Esophagus squamous epithelium (tissue), 4 donors: ENCODE results near the gene CYREN.
"Not testable (repeated sequence)": the region's sequence is repeated elsewhere in the genome, so short reads cannot be mapped to it uniquely, and the experiment has no call there.

Experiments
- POLR2A ChIP-seq, 4 donors: fragments of 450-650 bp; IDR thresholded peaks; one replicate each; pipeline ENCODE4 v1.6.1; 2017; ENCODE audit warnings: antibody characterized with exemption in 4 of 4, mild to moderate bottlenecking in 4 of 4, moderate library complexity in 3 of 4
- TF ChIP-seq, protein P1 (sequence below), 6 experiments: fragments of 450-650 bp in 4 of 6; fragments of 200-600 bp in 2 of 6; sonication (generic) in 2 of 6; IDR thresholded peaks; one replicate each; pipeline ENCODE4 v1.5.1; 2016 to 2019; ENCODE audit warnings: antibody characterized with exemption in 6 of 6, mild to moderate bottlenecking in 4 of 6, moderate library complexity in 4 of 6

DNA sequence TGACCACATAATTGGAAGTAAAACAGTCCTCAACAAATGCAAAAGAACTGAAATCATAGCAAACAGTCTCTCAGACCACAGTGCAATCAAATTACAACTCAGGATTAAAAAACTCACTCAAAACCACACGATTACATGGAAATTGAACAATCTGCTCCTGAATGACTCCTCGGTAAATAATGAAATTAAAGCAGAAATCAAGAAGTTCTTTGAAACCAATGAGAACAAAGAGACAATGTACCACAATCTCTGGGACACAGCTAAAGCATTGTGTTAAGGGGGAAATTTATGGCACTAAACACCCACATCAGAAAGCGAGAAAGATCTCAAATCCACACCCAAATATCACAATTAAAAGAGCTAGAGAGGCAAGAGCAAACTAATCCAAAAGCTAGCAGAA is 45.9 kb downstream of the CYREN start:
- TF ChIP-seq, protein P1, sequence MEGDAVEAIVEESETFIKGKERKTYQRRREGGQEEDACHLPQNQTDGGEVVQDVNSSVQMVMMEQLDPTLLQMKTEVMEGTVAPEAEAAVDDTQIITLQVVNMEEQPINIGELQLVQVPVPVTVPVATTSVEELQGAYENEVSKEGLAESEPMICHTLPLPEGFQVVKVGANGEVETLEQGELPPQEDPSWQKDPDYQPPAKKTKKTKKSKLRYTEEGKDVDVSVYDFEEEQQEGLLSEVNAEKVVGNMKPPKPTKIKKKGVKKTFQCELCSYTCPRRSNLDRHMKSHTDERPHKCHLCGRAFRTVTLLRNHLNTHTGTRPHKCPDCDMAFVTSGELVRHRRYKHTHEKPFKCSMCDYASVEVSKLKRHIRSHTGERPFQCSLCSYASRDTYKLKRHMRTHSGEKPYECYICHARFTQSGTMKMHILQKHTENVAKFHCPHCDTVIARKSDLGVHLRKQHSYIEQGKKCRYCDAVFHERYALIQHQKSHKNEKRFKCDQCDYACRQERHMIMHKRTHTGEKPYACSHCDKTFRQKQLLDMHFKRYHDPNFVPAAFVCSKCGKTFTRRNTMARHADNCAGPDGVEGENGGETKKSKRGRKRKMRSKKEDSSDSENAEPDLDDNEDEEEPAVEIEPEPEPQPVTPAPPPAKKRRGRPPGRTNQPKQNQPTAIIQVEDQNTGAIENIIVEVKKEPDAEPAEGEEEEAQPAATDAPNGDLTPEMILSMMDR (IDR thresholded peaks at IDR 0.05) = not testable (repeated sequence)
- TF ChIP-seq POLR2A (IDR thresholded peaks at IDR 0.05) = not testable (repeated sequence)
